ENCODE measurements around the gene CWC15.
A peak's percentile ranks its signal among the peaks of the same experiment; 100 is the strongest.
"Not testable (repeated sequence)": the region's sequence is repeated elsewhere in the genome, so short reads cannot be mapped to it uniquely, and the experiment has no call there.

The CWC15 gene

DNA sequence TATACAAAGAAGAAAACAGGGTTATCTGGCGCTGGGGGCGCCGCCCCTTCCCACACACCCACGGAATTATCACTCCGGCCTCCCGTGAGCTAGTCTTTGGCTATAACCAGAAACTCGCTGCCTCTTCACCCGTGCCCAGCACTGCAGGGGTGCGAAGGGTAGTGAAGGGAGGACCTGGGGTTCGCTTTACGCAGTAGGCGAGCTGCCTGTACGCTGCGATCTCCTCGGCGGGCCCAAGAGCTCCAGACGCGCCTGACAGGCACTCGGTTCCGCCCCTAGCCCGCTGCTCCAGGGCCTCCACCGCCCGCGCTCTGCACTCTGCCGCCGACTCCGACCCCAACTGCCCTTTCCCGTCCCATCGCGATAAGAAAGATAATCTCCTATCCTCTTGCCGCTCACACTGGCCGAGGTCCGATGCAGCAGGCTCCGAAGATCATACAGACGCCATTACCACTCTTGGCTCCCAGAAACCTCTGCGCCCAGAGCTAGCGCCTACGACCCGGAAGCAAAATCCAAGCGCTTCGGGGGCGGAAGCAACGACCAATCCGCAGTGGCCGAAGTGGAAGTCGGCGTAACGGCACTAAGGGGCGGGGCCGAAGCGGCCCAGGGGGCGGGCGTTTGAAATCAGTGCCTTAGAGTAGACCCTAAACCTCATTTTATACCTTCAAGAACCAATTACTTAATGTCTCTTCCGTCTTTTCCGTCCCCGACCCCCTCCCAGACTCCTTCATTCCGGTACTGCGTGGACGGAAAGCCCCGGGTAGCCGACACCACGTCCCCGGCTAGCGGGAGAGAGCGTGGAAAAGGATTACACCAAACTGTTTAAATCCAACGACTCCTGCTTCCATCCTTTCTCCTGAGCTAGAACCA is at the start of gene CWC15, which contains the start of gene KDM4D:
Gene CWC15 (minus strand): TSS at position 458 of the 870 bp plus-strand sequence. CDS start 1,371 bp downstream, outside the sequence.
Gene KDM4D (plus strand): TSS at position 611 of the 870 bp plus-strand sequence. CDS start 23,664 bp downstream, outside the sequence.
- peak within 1 kb of the TSS; percentile 88 for H3K4me3 ChIP-seq (ENCODE audit: low read depth, low read length)
- peak; percentile 94 for DNase-seq (ENCODE audit: low read depth)
- TF ChIP-seq CTCF (IDR thresholded peaks at IDR 0.05; ENCODE audit: insufficient read depth, low read depth, low read length, missing control alignments) = no peak

DNA sequence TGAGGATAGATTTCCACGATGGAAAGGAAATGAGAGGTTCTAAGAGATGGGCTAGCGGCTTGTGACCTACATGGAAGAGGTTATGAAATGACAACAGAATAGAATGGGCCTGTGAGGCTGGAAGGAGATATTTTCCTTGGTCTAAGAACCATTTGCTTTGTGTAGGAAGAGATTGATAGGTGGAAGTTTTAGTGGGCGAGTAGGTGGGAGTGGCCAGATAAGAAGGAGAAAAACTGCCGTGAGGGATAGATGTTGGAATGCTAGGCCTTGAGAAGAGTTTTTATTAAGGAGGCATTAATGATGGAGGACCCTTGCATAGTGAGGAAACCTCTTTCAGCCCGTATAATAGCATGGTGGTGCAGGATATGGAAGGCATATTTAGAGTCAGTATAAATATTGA is 48.1 kb upstream of the CWC15 start:
- not testable (repeated sequence) for DNase-seq (ENCODE audit: low read depth)

GRCh38 chr11:95016139-95016538 is 42.8 kb upstream of the CWC15 start:
- H3K4me3 ChIP-seq (ENCODE audit: low read depth, low read length) = no peak overlapping the region
- no peak for TF ChIP-seq CTCF (IDR thresholded peaks at IDR 0.05; ENCODE audit: insufficient read depth, low read depth, low read length, missing control alignments)
- DNase-seq (ENCODE audit: low read depth) = no peak

More for the DNA sequence above, 48.1 kb upstream of the CWC15 start:
- H3K4me3 ChIP-seq (ENCODE audit: low read depth, low read length) = not testable (repeated sequence)

GRCh38 chr11:95014184-95014821 is 40.9 kb upstream of the CWC15 start:
- H3K4me3 ChIP-seq (ENCODE audit: low read depth, low read length) = no peak overlapping the region
- TF ChIP-seq CTCF (IDR thresholded peaks at IDR 0.05; ENCODE audit: insufficient read depth, low read depth, low read length, missing control alignments) = no peak
- no peak for DNase-seq (ENCODE audit: low read depth)

DNA sequence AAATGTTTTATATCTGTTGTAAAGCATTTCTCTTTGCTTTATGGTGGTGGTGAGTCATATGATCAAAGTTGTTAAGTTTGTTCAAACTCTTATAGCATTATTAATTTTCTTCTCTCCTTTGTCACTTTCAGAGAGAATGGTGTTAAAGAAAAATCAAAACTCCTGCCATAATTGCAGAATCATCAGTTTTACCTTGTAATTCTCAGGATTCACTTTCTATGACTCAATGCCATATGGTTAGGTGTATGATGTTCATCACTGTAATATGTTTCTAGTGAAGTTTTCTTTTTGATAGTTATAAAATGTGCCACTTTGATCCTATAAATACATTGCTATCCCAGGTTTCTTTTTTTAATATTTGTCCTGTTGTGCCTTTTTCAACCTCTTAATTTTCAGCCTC is 38.0 kb upstream of the CWC15 start:
- DNase-seq (ENCODE audit: low read depth) = no peak
- no peak overlapping the region for H3K4me3 ChIP-seq (ENCODE audit: low read depth, low read length)
- TF ChIP-seq CTCF (IDR thresholded peaks at IDR 0.05; ENCODE audit: insufficient read depth, low read depth, low read length, missing control alignments) = no peak

DNA sequence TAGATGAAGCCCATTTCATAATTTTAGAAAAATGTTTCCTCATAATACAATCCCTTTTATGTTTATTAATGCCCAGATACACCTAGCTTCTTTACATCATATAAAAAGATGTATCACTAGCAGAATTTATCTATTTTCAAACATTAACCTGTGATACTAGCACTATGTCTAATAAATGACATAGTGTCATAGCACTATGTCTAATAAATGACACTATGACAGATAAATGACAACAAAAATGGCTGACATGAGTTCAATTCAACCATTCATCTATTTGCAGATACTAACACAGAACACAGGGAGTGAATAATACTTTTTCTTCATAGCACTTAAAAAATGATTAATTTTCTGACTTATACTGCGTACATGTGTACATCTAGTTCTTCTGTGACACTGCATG is 32.3 kb upstream of the CWC15 start:
- TF ChIP-seq CTCF (IDR thresholded peaks at IDR 0.05; ENCODE audit: insufficient read depth, low read depth, low read length, missing control alignments) = no peak
- no peak for DNase-seq (ENCODE audit: low read depth)
- H3K4me3 ChIP-seq (ENCODE audit: low read depth, low read length) = no peak overlapping the region

- no peak for TF ChIP-seq CTCF (IDR thresholded peaks at IDR 0.05; ENCODE audit: insufficient read depth, low read depth, low read length, missing control alignments)
- H3K4me3 ChIP-seq (ENCODE audit: low read depth, low read length) = no peak overlapping the region
- DNase-seq (ENCODE audit: low read depth) = no peak
Observed at GRCh38 chr11:95003716-95004115, 30.4 kb upstream of the CWC15 start.
